ENCODE data around the gene SLC12A5. TPM values are rescaled to one million over a fixed set of nuclear protein-coding genes. Genes with fewer than 3 reads are reported as not detected.
"Not testable (repeated sequence)": the region's sequence is repeated elsewhere in the genome, so short reads cannot be mapped to it uniquely, and the experiment has no call there.

SLC12A5 gene
- total RNA-seq, 4 donors from 2014 or later = not detected

GRCh38 chr20:45987108-45987780, 41.8 kb upstream of the SLC12A5 start:
- peak; percentile 73 for ATAC-seq
- Histone ChIP-seq H3K4me1 (no peaks in the 10 kb centered on the region), H3K27me3 (peaks cover 60% of the 10 kb centered on the region), H3K36me3 (no peaks in the 10 kb centered on the region), H3K27ac (no peak overlapping the region), H3K9me3 (no peaks in the 10 kb centered on the region), H3K4me3 (no peak overlapping the region)
- WGBS, 2 donors (ENCODE audit: low coverage in 1 of 2) = 8 to 10% methylated on average over 6 to 8 of the region's 16 CpGs
- TF ChIP-seq POLR2AphosphoS5 (IDR thresholded peaks at IDR 0.05) = no peak
- TF ChIP-seq CTCF (IDR thresholded peaks at IDR 0.05) = peak; percentile 39 to 70 (median 50)

- not testable (repeated sequence) for H3K4me3 ChIP-seq, H3K9me3 ChIP-seq, ATAC-seq, H3K4me1 ChIP-seq, H3K27ac ChIP-seq, H3K36me3 ChIP-seq
- WGBS, 2 donors (ENCODE audit: low coverage in 1 of 2) = 73 to 76% methylated on average over 5 to 6 of the region's 6 CpGs
- peaks cover 62% of the 10 kb centered on the region for H3K27me3 ChIP-seq
Observed at GRCh38 chr20:45988830-45989229, 40.2 kb upstream of the SLC12A5 start.

GRCh38 chr20:45991616-45992015, 37.4 kb upstream of the SLC12A5 start:
- no peaks in the 10 kb centered on the region for H3K36me3 ChIP-seq
- H3K4me3 ChIP-seq = no peak overlapping the region
- H3K9me3 ChIP-seq = no peaks in the 10 kb centered on the region
- TF ChIP-seq CTCF (IDR thresholded peaks at IDR 0.05) (no peak), POLR2AphosphoS5 (IDR thresholded peaks at IDR 0.05) (no peak), POLR2A (IDR thresholded peaks at IDR 0.05) (no peak), EP300 (IDR thresholded peaks at IDR 0.05) (no peak)
- WGBS, 2 donors (ENCODE audit: low coverage in 1 of 2) = 74 to 83% methylated on average over 1 to 3 of the region's 3 CpGs
- no peak overlapping the region for H3K27ac ChIP-seq
- no peak for ATAC-seq
- H3K4me1 ChIP-seq = no peaks in the 10 kb centered on the region
- H3K27me3 ChIP-seq = peaks cover 90% of the 10 kb centered on the region

GRCh38 chr20:45993197-45993951, 35.6 kb upstream of the SLC12A5 start:
- H3K4me3 ChIP-seq = no peak overlapping the region
- H3K27ac ChIP-seq = no peak overlapping the region
- H3K9me3 ChIP-seq = no peaks in the 10 kb centered on the region
- no peaks in the 10 kb centered on the region for H3K36me3 ChIP-seq
- H3K4me1 ChIP-seq = no peaks in the 10 kb centered on the region
- WGBS, 2 donors (ENCODE audit: low coverage in 1 of 2) = 67 to 73% methylated on average over 3 to 11 of the region's 12 CpGs
- H3K27me3 ChIP-seq = peaks cover 94% of the 10 kb centered on the region
- ATAC-seq = no peak
- no peak for TF ChIP-seq POLR2AphosphoS5 (IDR thresholded peaks at IDR 0.05)
- no peak for TF ChIP-seq POLR2A (IDR thresholded peaks at IDR 0.05)
- TF ChIP-seq CTCF (IDR thresholded peaks at IDR 0.05) = no peak
- TF ChIP-seq EP300 (IDR thresholded peaks at IDR 0.05) = no peak

GRCh38 chr20:45994761-45995493, 34.1 kb upstream of the SLC12A5 start:
- 38 to 50% methylated on average over 5 to 7 of the region's 9 CpGs for WGBS, 2 donors (ENCODE audit: low coverage in 1 of 2)
- TF ChIP-seq POLR2A (IDR thresholded peaks at IDR 0.05) = no peak
- TF ChIP-seq EP300 (IDR thresholded peaks at IDR 0.05) = no peak
- TF ChIP-seq CTCF (IDR thresholded peaks at IDR 0.05) = no peak
- no peak for TF ChIP-seq POLR2AphosphoS5 (IDR thresholded peaks at IDR 0.05)
- peaks cover 94% of the 10 kb centered on the region for H3K27me3 ChIP-seq
- H3K27ac ChIP-seq = no peak overlapping the region
- no peaks in the 10 kb centered on the region for H3K36me3 ChIP-seq
- H3K4me3 ChIP-seq = no peak overlapping the region
- ATAC-seq = no peak
- no peaks in the 10 kb centered on the region for H3K4me1 ChIP-seq
- no peaks in the 10 kb centered on the region for H3K9me3 ChIP-seq

- not testable (repeated sequence) for H3K4me3 ChIP-seq, H3K36me3 ChIP-seq, H3K27ac ChIP-seq, ATAC-seq, H3K4me1 ChIP-seq, H3K9me3 ChIP-seq
- H3K27me3 ChIP-seq = peaks cover 94% of the 10 kb centered on the region
- WGBS, 2 donors (ENCODE audit: low coverage in 1 of 2) = 23 to 61% methylated on average over 3 to 6 of the region's 6 CpGs
Observed at GRCh38 chr20:45995495-45996097, 33.4 kb upstream of the SLC12A5 start.

All from gastroesophageal sphincter (tissue), 4 donors.